Measurements from ENCODE around the gene AGPS.

DNA sequence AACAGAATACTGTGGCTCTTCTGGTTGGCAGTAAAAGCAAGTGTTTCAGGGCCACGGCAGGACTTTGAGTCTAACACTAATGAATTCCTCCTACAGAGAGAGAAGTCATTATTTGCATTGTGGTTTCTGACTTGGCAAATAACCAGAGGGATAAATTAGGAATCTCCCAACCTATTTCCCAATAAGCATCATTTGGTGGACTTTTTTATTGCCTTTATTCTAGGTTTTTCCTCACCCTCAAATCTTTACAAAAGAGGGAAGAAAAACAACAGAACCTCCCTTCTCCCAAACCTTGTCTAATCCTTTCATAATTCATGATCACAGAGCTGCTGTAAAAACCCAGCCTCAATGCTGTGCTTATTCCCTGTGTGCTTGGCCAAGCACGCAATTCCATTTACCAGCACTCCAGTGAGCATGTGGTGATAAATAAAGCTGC is 179.7 kb downstream of the AGPS start:
- no peak for TF ChIP-seq EZH2 (IDR thresholded peaks at IDR 0.05; ENCODE audit: insufficient read depth, poor library complexity, severe bottlenecking)
- TF ChIP-seq EZH2phosphoT487 (IDR thresholded peaks at IDR 0.05; ENCODE audit: insufficient read depth, low read depth), result no peak

Measured in GM23248 (cell line).